GM18498 (cell line): ENCODE data around the gene ANKZF1.
"Not testable (repeated sequence)": the region's sequence is repeated elsewhere in the genome, so short reads cannot be mapped to it uniquely, and the experiment has no call there.

Source experiments
- ATAC-seq: cut with Tn5 transposase; IDR thresholded peaks from one replicate; pipeline ENCODE4 v1.9.1; 2021; ENCODE audit warnings: mild to moderate bottlenecking, moderate library complexity; ENCODE audit not compliant: unreplicated experiment

Gene ANKZF1

DNA sequence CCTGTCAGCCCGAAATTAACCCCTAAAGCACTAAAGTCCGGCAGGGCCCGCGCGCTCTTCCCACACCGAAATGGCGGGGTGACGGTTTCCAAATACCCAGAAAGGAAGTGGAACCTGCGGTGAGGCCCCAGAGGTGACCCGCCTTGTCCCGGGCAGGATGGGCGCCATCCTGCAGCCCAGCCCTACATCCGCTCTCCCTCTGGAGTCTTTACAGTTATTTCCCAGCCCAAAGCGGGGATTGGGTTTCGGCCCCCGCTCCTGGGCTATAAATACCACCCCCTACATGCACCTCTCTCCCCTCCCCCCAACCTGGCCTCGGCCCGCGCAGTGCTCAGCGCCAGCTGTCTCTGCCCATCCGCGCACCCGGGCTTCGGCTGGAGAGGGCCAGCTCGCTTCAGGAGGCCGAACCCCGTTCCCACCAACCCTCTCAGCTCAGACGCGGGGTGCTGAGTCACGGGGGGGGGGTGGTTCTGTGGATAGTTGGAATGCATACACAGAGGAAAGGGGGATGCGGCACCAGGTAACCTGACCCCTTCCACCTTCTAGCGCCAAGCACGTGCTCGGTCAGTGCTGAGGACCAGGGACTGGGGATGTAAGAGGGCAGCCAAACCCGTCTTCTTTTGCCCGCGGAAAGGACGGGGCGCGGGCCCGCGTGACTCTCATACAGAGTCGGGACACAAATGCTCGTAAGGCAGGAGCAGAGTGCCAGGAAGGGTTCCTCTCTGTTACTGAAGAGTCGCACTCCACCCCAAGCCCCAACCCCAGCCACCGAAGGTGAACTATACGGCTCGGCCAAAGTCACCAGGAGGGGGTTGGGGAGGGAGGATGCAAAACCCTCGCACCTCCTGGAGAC is 23.5 kb downstream of the ANKZF1 start, which contains the start of gene TUBA4B:
Gene TUBA4B (plus strand): TSS at position 344 of the 853 bp plus-strand sequence. CDS start 165 bp downstream, at position 509.
- peak; percentile 18 for ATAC-seq

DNA sequence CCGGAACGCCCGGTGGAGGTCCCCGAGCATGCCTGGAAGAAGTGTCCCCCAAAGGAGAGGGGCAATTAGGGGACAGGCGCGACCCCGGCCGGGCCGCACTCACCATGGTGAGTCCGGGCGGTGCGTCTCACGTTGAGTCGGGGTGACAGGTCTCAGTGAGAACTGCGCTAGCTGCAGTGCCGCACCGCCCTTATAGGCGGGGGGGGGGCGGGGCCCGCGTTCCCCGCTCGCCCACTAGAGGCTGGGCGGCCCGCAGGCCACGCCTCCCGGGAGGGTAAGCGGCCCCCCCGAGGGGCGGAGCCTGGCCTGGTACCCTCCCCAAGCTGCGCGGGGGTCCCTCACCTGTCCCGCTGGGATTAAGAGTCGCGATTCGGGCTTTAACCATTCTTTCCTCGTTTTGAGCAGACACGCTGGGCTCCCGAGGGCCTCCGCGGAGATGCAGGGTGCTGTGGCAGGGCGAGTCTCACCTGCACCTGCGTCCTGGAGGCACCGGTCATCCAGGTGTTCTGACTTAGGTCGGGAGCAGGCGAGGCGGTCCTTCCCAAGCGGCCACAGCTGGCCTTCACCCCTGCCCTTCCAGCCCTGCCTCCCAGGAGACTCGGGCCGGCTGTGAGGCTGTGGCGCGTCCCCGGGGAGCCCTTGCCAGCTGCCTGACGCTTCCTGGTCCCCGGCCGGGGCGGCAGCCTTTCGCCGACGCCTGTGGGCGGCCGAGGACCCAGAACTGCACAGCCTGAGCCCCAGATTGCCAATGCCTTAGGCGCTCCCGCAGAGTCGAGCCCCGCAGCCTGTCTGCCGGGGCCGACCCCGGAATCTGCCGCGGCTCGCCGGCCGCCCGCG is 24.4 kb downstream of the ANKZF1 start, which contains the start of gene TUBA4A:
Gene TUBA4A (minus strand): TSS at position 166 of the 837 bp plus-strand sequence. CDS start 60 bp downstream, at position 106.
- peak; percentile 60 for ATAC-seq

DNA sequence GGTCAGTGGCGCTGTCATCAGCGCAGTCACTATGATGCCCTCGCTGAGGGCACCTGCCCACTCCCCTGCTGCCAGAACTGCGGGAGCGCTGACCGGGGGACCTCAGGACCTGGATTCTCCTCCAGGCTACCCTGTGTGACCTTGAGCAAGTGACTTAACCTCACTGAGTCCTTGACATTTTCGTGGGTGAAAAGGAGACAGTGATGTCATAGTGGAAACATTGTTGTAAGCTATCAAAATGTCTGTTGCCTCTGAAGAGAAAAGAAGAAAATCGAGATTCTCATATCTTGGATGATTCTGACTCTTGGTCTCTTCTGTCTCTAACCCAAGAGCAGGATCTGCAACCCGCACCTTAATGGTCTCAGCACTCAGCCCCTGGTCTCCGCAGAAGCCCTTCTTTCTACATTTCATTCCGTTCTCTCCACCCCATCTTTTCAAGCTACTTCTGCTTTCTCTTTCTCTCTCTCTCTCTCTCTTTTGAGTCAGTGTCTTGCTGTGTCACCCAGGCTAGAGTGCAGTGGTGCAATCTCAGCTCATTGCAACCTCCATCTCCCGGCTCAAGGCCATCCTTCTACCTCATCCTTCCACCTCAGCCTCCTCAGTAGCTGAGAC is 25.1 kb downstream of the ANKZF1 start:
- ATAC-seq = peak; percentile 32

DNA sequence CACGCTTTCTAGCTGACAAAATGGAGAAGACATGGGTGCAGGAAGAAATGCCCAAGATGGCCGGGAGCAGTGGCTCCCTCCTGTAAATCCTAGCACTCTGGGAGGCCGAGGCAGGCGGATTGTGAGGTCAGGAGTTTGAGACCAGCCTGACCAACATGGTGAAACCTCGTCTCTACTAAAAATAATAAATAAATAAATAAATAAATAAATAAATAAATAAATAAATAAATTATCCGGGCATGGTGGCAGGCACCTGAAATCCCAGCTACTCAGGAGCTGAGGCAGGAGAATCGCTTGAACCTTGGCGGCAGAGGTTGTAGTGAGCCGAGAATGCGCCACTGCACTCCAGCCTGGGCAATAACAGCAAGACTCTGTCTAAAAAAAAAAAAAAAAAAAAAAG is 29.3 kb downstream of the ANKZF1 start:
- not testable (repeated sequence) for ATAC-seq

DNA sequence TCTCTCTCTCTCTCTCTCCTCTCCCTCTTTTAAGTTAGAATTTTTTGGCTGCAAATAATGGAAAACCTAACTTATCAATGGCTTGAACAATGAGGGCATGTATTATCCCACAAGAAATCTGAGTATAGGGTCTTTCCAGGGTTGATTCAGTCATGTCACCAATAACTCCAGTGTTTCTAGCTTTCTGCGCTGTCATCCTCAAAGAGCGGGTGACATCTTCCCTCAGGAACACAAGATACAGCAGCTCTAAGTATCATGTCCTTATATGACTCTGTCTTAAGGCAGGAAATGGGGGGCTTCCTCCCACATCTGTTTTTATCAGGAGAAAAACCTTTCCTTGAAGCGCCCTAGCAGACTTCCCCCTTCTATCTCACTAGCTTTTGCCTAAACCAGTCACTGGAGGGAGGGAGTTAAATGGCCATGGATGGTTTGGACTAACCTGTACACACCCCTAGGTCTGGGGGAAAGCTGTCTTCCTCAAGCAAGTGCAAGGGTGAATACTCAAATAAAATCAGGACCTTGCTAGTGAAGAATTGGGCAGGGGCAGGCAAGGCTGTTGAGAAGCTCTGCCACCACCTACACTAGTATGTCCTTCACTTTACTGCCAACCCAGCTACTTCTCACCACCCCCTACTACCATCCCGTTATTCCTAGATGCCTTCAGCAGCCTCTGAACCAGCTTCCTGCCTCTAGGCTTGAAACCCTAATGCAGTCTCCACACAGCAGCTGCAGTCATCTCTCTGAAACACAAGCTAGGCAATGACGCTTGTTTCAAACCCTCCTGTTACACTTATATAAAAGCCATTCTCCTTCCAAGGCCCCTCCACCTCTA is 31.6 kb downstream of the ANKZF1 start:
- ATAC-seq = no peak

DNA sequence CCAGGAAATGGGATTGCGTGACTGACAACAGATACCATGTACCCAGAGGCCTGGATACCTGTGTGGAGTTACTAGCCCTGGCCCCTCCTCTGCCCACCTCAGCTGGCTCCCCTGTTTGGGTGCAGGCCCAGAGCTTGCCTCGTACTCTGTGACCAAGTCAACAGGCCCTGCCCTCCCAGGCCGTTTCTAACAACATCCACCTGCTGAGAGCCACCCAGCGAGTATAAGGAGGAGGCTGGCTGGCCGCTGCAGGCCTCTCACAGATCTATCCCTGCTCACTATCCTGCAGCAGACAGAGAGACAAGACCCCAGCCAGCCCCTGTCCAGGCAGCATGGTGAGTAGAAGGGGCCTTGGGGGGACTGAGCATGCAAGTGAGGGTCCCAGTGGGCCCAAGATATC is 36.6 kb downstream of the ANKZF1 start:
- no peak for ATAC-seq

DNA sequence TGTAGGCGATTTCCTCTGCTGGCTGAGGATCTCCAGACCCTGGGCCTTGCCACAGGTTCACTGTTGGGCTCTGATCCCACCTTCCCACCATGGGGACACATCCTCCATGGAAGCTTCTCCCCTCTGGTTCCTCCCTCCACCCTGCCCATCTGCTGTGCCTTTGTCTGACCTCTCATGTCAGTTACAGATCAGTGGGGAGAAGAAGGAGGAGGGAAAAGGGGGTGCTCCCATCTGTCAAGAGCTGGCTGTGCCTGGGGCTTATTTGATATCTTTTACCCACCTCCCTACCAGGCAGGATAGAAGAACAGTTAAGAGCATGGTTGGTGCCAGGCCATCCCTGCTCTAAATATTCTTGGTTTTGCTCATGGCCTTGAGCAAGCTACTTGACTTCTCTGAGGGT is 37.3 kb downstream of the ANKZF1 start:
- ATAC-seq = no peak

DNA sequence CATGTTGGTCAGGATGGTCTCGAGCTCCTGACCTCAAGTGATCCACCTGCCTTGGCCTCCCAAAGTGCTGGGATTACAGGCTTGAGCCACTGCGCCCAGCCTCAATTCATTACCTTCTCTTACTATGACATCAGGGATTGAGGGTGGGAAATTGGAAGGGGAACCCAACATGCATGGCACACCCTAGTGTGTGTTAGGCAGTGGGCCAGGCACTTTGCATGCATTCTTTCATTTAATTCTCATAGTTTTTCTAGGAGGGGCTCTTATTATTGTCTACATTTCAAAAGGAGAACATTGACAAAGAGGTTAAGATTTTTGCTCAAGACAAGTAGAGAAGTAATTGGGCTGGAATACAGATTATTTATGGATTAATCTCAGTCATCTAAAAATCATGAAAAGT is 38.7 kb downstream of the ANKZF1 start:
- ATAC-seq = no peak

DNA sequence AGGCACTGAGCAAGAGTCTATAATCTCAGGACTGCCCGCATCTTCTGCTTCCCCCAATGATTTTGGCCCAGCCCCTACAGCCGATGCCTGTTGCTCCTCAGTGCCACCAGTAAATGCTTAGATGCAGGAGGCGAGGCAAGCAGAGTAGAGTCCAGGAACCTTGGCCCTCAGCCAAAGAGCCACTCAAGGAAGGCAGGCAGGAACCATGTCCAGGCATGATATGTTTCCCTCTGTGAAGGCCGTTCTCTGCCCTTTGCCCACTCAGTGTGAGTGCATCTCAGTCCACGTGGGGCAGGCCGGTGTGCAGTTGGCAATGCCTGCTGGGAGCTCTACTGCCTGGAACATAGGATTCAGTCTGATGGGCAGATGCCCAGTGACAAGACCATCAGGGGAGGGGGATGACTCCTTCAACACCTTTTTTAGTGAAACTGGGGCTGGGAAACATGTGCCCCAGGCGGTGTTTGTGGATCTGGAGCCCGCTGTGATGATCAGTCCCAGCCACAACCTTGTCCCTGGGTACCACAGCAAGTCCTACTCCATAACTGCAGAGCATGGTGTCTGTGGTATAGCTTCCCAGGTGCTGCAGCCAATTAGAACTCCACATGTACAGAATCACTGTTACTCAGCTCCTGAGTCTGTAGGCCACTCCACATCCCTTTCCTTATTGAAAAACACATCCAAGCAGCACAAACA is 39.9 kb downstream of the ANKZF1 start:
- no peak for ATAC-seq

DNA sequence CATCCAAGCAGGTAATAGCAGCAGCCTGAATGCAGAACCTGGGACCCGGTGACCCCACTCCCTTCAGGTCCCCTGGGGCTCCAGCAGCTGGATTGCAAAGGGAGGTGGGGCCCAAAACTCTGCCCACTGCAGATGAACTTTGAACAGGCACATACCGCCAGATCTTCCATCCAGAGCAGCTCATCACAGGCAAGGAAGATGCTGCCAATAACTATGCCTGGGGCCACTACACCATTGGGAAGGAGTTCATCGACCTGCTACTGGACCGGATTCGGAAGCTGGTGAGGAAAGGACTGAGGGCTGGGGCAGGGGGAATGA is 40.4 kb downstream of the ANKZF1 start:
- ATAC-seq = no peak

DNA sequence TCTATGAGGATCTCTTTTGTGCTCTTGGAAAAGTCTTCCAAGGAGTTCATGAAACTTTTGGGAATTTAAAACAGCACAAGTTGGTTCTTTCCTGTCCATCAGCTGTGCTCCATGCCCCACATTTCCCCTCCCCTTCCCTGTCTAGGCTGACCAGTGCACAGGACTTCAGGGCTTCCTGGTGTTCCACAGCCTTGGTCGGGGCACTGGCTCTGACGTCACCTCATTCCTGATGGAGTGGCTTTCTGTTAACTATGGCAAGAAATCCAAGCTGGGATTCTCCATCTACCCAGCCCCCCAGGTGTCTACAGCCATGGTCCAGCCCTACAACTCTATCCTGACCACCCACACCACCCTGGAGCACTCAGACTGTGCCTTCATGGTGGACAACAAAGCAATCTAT is 41.4 kb downstream of the ANKZF1 start:
- no peak for ATAC-seq

DNA sequence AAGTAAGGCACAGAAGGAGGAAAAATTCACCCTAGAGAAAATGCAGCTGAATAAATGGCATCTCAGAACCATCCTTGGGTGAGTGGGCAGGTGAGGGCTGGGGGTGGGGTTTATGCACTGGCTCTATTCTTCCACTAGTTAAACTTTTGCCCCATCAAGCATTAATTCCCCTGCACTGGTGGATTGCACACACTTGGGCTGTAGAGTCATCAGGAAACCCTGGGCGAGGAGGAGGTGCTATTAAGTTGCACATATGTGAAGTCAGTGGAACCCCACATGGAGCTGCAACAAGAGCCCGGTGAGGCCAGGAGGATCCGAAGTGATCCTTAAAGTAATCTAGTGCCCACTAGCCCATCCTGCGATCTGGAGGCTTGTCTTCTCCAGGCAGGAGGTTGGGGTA is 42.8 kb downstream of the ANKZF1 start:
- no peak for ATAC-seq

DNA sequence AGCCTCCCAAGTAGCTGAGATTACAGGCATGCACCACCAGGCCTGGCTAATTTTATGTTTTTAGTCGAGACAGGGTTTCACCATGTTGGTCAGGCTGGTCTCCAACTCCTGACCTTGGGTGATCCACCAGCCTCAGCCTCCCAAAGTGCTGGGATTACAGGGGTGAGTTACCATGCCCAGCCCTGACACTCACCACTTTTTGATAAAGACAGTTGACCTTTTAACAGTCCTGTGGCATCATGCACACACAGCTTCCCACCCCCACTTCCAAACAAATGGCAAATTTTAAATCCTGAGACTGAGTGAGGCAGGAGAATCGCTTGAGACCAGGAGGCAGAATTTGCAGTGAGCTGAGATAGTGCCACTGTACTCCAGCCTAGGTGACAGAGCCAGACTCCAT is 43.4 kb downstream of the ANKZF1 start:
- no peak for ATAC-seq

DNA sequence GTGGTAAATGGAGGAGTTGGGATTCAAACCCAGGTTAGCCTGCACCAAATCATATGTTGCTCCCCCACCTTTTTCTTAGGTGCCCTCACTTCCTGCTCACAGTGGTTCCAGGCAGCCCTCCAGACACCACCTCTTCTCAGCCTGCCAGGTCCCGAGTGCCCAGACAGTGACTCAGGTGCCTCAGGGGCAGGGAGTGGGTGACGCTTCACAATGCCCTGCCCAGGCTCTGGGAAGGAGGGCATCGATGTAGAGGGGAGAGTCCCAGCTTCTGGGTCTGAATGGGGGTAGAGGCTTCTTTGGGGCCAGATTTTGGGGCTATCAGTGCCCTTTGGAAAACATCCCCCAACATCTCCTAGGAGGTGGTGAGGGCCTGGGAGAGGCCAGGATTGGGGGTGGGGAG is 44.3 kb downstream of the ANKZF1 start:
- no peak for ATAC-seq

DNA sequence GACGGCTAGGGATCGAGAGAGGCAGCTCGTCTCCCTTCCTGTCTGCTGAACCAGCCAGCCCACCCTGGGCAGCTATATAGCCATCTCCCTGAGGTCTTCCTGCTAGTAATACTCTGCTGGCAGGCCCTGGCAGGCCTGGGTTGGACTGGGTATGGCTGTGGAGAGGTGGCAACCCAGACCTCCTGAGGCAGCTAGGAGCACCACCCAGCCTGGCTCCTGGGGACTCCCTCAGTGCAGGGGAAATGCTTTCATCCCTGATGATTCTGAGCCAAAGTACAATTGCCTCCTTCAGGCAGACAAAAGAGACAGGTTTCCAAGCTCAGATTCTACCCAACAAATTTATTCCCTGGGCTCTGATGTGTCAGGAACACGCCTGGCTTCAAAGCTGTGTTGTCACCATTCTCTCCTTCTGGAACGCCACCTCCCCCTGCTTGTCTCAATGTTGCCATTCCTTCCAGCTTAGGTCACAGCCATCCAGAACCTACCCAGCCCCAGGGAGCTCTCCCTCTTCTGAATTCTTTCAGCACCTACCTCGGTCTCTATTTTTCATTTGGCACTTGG is 44.8 kb downstream of the ANKZF1 start:
- ATAC-seq = no peak

DNA sequence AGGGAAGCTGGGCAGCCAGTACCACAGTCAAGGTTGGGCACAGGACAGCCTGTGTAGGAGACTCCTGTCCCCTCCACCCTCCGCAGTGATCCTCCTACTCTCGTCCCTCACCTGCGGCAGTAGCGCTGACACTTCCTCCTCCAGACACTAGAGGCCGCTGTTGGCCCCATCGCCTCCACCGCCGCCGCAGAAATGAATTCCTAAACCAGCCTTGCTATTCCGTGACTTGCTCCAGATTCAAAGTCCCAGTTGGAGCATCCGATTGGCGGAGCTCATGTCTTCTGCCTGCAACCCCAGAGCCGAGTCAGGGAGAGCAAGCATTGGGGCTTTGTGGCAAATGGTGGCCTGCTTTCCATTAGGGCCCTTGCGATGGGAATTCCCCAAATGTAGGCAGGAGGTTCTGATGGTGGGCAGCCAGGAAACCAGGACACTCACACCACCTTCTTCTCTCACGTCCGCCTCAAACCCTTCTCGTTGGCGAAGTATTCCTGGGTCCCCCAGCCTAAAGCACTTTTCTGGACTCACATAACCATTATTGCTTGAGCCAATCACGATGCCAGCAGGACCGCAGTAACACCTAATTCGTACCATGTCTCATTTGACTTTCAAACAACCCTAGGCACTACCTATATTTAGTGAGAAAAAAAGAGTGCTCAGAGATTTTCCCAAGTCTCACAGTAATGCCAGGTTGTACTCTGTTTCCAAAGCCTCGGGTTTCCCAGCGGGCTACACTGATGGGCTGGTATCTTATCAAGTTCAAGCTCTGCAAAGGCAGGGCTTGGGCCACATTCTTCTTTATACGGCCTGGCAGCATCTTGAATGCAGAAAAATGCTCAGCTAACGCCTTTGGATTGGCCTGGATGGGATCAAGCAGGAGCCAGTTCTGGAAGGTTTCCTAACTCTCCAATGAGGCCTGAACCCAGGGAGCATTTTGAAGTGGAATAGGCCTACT is 48.4 kb downstream of the ANKZF1 start:
- peak; percentile 25 for ATAC-seq

DNA sequence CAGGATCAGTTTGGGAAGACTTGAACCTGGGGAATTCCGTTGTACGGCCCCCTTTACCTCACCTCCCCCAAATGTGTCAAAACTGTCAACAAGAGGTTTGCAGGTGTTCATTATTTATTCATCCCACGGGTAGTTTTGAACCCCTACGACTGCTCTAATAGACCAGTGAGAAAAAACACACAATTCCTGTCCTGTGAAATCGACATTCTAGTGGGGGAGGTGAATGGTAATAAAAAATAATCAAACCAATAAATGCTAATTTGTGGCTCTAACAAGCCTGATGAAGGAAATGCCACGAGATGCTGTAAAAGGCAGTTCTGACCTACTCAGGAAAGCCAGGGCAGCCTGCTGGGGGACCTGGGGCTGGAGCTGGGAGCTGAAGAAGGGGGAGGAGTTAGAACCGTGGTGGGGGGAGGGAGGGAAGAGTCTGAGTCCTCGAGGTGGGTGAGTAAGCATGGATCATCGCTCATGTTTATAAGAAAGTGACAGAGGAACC is 49.1 kb downstream of the ANKZF1 start:
- no peak for ATAC-seq

DNA sequence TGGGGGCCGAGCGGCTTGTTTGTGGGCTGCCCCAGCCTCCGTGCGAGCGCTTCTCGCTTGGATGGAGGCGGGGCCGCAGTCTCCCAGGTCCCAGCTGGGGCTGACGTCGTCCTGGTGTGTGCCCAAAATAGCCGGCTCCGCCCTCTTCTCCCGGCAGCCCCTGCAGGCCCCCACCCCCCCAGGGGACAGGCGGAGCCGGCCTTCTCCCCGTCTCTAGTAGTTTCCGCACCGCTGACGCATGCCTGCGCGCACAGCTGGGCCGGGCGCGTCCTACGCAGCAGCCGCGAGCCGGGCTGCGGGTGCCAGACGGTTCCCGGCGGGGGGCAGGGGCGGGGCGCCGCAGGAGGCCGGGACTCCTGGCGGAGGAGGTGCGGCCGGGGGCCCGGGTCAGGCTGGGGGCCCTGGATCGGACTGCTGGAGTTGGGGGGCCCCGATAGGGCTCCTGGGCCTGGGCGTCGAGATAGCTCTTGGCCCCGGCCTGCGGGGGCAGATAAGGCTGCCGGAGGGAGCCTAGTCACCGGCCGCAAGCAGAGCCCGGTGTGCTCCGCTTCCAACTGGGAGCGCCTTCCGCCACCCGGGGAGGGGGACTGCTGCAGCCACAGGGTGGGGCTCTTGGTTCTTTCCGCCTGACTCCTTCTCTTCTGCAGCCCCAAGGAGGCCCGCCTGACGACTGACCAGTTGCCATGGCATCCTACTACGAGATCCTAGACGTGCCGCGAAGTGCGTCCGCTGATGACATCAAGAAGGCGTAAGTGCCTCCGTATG is 49.7 kb downstream of the ANKZF1 start, which contains the start of gene DNAJB2:
Gene DNAJB2 (plus strand): TSS at position 216 of the 765 bp plus-strand sequence. CDS start 468 bp downstream, at position 684.
- ATAC-seq = peak; percentile 92
